Peyer's patch (tissue), 4 donors: ENCODE measurements around the gene TMEM132D.

Experiments used
- POLR2A ChIP-seq, 2 donors: fragments of 450-650 bp; IDR thresholded peaks; one replicate each; pipeline ENCODE4 v1.5.1; 2017; ENCODE audit warnings: antibody characterized with exemption in 2 of 2, mild to moderate bottlenecking in 2 of 2, moderate library complexity in 2 of 2
- TF ChIP-seq, protein P1 (sequence below), 6 experiments: fragments of 450-650 bp in 4 of 6; fragments of 200-600 bp in 2 of 6; sonication (generic) in 1 of 6; IDR thresholded peaks; one replicate each; pipeline ENCODE4 v1.5.1; 2017 to 2019; ENCODE audit warnings: antibody characterized with exemption in 6 of 6, mild to moderate bottlenecking in 3 of 6, moderate library complexity in 1 of 6

- TF ChIP-seq, protein P1, sequence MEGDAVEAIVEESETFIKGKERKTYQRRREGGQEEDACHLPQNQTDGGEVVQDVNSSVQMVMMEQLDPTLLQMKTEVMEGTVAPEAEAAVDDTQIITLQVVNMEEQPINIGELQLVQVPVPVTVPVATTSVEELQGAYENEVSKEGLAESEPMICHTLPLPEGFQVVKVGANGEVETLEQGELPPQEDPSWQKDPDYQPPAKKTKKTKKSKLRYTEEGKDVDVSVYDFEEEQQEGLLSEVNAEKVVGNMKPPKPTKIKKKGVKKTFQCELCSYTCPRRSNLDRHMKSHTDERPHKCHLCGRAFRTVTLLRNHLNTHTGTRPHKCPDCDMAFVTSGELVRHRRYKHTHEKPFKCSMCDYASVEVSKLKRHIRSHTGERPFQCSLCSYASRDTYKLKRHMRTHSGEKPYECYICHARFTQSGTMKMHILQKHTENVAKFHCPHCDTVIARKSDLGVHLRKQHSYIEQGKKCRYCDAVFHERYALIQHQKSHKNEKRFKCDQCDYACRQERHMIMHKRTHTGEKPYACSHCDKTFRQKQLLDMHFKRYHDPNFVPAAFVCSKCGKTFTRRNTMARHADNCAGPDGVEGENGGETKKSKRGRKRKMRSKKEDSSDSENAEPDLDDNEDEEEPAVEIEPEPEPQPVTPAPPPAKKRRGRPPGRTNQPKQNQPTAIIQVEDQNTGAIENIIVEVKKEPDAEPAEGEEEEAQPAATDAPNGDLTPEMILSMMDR (IDR thresholded peaks at IDR 0.05): no peak
- TF ChIP-seq POLR2A (IDR thresholded peaks at IDR 0.05): no peak
Observed at GRCh38 chr12:129614221-129614885, 289.5 kb downstream of the TMEM132D start.
